ACC112 (cell line): ENCODE results near the gene C2CD2L.

ENCODE experiments used
- H2AFZ ChIP-seq: fragments of 200-600 bp; sonication (generic); one replicate; pipeline ENCODE4 v1.6.0; 2017; ENCODE audit warnings: antibody characterized with exemption, low read length; ENCODE audit not compliant: unreplicated experiment
- H3K27ac ChIP-seq: fragments of 200-600 bp; sonication (generic); 2 replicates; pipeline ENCODE4 v1.5.1; 2014; ENCODE audit warnings: low read depth, mild to moderate bottlenecking, antibody characterized with exemption, low read length, moderate library complexity
- H3K27me3 ChIP-seq: fragments of 200-600 bp; sonication (generic); 2 replicates; pipeline ENCODE4 v1.6.1; 2014; ENCODE audit warnings: mild to moderate bottlenecking, antibody characterized with exemption, low read length, moderate library complexity, mixed read lengths; ENCODE audit not compliant: insufficient read depth
- H3K36me3 ChIP-seq: fragments of 200-600 bp; sonication (generic); 2 replicates; pipeline ENCODE4 v1.6.1; 2016; ENCODE audit warnings: mild to moderate bottlenecking, antibody characterized with exemption, low read length, moderate library complexity, mixed read lengths; ENCODE audit not compliant: insufficient read depth
- H3K4me1 ChIP-seq: fragments of 200-600 bp; sonication (generic); one replicate; pipeline ENCODE4 v1.6.1; 2016; ENCODE audit warnings: low read length, mixed read lengths; ENCODE audit not compliant: insufficient read depth, unreplicated experiment, control insufficient read depth
- H3K4me3 ChIP-seq: fragments of 200-600 bp; sonication (generic); 2 replicates; pipeline ENCODE4 v1.5.1; 2014; ENCODE audit warnings: mild to moderate bottlenecking, low read depth, low read length
- H3K79me2 ChIP-seq: fragments of 200-600 bp; sonication (generic); one replicate; pipeline ENCODE4 v1.6.0; 2016; ENCODE audit warnings: low read length; ENCODE audit not compliant: control insufficient read depth, unreplicated experiment, insufficient read depth

C2CD2L gene

DNA sequence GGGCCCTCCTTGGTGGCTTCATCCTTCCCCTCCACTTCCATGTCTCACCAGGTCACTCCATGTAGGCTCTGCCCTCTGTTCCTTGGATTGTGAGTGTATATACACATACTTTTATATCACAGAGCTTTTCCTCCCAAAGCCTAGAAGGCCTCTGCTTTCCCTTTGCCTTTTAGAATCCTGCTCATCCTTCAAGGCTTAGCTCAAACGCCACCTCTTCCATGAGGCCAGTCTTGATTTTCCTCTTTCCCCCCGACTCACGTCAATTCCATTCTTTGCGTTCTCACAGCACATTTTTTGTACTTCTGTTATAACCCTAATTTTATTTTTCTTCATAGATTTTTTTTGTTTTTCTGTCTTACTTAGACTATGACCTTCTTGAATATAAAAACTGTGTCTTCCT is 45.5 kb downstream of the C2CD2L start:
- Histone ChIP-seq H3K79me2 (no peaks in the 10 kb centered on the region), H3K36me3 (no peaks in the 10 kb centered on the region), H3K27me3 (peaks cover 26% of the 10 kb centered on the region), H3K4me3 (no peak overlapping the region), H3K27ac (no peak overlapping the region), H2AFZ (no peak overlapping the region), H3K4me1 (no peaks in the 10 kb centered on the region)

DNA sequence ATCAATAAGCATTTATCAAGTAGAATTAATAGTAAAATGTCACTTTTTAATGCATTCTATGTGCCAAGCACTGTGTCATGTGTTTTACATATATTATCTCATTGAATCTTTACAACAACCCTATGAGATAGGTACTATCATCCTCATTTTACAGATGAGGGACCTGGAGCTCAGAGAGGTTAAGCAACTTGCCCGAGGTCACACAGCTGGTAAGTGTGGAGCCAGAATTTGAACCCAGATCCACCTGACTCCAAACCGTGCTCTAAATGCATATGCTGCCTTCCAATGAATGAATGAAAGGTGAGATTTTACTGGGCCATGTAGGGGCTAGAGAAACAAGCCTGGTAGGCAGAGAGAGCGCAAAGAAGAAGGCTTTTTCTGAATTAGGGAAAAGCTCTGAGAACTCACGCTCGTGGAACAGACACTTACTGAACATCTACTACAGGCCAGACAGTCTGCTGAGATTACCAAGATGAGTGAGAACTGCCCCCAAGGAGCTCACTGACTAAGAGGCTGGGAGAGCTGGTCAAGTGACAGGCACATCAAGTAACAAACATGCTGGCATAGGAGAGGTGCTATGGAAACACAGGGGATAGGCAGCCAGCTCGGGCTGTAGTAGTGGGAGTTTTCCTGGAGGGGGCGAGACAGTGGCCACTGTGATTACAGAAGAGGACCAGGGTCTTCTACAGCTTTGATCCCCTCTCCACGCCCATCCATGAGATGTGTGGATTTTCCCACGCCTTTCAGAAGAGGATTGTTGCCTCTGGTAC is 46.1 kb downstream of the C2CD2L start:
- H3K36me3 ChIP-seq = no peaks in the 10 kb centered on the region
- no peak overlapping the region for H2AFZ ChIP-seq
- no peak overlapping the region for H3K27ac ChIP-seq
- H3K27me3 ChIP-seq = peaks cover 19% of the 10 kb centered on the region
- H3K79me2 ChIP-seq = no peaks in the 10 kb centered on the region
- no peaks in the 10 kb centered on the region for H3K4me1 ChIP-seq
- H3K4me3 ChIP-seq = no peak overlapping the region

DNA sequence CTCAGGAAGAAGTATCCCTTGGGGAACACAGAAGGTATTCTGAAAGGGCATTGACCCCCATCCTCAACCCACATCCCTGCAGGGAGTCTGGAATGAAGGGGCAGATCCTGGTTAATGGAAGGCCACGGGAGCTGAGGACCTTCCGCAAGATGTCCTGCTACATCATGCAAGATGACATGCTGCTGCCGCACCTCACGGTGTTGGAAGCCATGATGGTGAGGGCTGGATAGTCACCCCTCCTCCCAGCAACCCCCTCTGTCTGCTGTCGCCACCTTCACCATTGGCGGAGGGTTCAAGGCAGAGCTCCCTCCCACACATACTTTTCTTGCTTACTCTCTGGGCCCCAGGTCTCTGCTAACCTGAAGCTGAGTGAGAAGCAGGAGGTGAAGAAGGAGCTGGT is 47.0 kb downstream of the C2CD2L start:
- peaks cover 17% of the 10 kb centered on the region for H3K27me3 ChIP-seq
- no peak overlapping the region for H2AFZ ChIP-seq

DNA sequence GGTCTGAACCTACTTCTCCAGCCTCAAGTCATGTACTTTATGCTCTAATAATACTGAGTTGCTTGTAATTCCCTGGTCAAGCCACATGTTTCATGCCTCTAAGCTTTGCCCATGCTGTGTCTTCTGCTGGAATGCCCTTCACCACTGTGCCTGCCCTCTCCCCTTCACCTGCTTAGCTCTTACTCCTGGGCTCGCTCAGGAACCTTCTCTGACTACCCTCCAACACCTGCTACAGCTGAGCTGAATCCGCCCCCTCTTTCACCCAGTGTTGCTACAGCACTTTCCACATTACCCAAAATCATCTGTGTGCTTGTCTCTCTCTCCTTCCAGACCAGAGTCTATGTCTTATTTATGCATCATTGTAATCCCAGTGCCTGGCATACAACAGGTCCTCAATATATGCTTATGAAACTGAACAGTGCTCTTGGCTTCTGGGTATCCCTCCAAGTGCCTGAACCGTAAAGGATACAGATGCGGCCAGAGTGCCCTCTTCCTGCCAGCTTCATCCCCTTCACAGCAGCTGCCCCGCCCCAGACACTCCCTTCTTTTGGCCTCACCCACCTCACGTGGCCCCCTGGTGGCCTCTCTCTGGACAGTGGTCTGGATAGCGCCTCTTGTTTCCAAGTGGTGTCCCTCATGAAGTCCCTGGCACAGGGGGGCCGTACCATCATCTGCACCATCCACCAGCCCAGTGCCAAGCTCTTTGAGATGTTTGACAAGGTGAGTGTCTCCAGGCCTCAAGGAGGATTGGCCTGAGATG is 48.8 kb downstream of the C2CD2L start:
- no peak overlapping the region for H3K27ac ChIP-seq
- H3K4me3 ChIP-seq = no peak overlapping the region
- H3K79me2 ChIP-seq = no peaks in the 10 kb centered on the region
- H2AFZ ChIP-seq = no peak overlapping the region
- H3K4me1 ChIP-seq = no peaks in the 10 kb centered on the region
- peaks cover under 1% of the 10 kb centered on the region for H3K27me3 ChIP-seq
- H3K36me3 ChIP-seq = no peaks in the 10 kb centered on the region

More for the DNA sequence above, 47.0 kb downstream of the C2CD2L start:
- Histone ChIP-seq H3K79me2 (no peaks in the 10 kb centered on the region), H3K4me3 (no peak overlapping the region), H3K36me3 (no peaks in the 10 kb centered on the region), H3K4me1 (no peaks in the 10 kb centered on the region), H3K27ac (no peak overlapping the region)

DNA sequence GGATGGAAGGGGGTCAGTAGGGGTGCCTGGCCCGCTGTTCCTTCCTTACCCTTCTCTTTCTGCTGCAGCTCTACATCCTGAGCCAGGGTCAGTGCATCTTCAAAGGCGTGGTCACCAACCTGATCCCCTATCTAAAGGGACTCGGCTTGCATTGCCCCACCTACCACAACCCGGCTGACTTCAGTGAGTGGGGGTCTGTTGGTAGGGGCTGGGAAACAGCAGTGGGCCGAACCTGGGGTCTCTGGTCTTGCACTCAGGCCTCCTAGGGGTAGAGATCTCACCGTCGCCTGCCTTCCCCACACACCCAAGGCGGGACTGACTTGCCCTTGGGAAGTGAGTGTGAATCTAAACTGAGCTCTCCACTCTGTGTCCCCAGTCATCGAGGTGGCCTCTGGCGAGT is 49.4 kb downstream of the C2CD2L start:
- H2AFZ ChIP-seq = no peak overlapping the region
- H3K4me3 ChIP-seq = no peak overlapping the region
- H3K27me3 ChIP-seq = no peaks in the 10 kb centered on the region; the same call in none of the 2 replicates
- no peak overlapping the region for H3K27ac ChIP-seq
- H3K79me2 ChIP-seq = no peaks in the 10 kb centered on the region
- H3K4me1 ChIP-seq = no peaks in the 10 kb centered on the region
- H3K36me3 ChIP-seq = no peaks in the 10 kb centered on the region

DNA sequence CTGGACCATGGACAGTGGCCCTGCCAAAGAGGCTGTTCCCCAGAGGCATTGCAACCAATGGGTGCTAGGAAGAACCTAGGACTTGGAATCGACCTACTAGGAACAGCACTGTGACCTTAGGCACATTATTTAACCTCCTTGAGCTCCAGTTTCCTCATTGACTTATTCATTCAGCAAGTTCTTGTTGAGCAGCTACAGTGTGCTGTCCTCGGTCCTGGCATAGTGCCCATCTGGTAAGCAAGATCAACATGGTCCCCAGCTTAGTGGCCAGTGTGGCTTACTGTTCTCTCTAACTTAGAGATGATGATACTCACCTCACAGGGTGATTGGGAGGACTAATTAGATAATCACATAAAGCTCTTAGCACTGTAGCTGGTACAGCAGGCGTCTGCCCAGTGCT is 49.9 kb downstream of the C2CD2L start:
- H3K4me1 ChIP-seq = no peaks in the 10 kb centered on the region
- H3K36me3 ChIP-seq = no peaks in the 10 kb centered on the region
- H3K4me3 ChIP-seq = no peak overlapping the region
- no peaks in the 10 kb centered on the region for H3K79me2 ChIP-seq
- no peak overlapping the region for H2AFZ ChIP-seq
- no peaks in the 10 kb centered on the region; the same call in 1 of the 2 replicates for H3K27me3 ChIP-seq
- no peak overlapping the region for H3K27ac ChIP-seq

DNA sequence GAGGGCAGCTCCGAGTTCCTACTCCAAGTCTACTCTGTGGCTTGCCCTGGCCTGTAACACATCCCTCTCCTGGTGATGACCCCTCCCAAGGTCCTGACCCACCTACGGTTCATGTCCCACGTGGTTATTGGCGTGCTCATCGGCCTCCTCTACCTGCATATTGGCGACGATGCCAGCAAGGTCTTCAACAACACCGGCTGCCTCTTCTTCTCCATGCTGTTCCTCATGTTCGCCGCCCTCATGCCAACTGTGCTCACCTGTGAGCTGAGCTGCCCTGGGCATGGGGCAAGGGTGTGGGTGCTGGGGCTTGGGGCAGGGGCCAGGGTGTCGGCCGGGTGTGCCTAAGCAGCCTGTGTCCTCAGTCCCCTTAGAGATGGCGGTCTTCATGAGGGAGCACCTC is 51.3 kb downstream of the C2CD2L start:
- Histone ChIP-seq H3K79me2 (no peaks in the 10 kb centered on the region), H2AFZ (no peak overlapping the region), H3K4me1 (no peaks in the 10 kb centered on the region), H3K27me3 (no peaks in the 10 kb centered on the region; the same call in 1 of the 2 replicates), H3K4me3 (no peak overlapping the region), H3K27ac (no peak overlapping the region), H3K36me3 (no peaks in the 10 kb centered on the region)

DNA sequence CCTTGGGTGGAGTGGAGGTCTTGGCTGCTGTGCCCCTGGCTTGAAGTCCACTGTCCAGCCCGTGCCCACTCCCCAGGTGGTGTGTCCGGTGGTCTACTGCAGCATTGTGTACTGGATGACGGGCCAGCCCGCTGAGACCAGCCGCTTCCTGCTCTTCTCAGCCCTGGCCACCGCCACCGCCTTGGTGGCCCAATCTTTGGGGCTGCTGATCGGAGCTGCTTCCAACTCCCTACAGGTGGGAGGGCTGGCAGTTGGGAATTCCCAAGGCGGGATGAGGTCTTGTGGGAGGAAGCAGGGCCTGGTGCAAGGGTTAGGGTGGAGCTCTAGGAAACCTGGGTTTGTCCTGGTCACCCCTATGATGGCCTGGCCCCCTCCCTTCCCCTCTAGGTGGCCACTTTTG is 53.0 kb downstream of the C2CD2L start:
- Histone ChIP-seq H3K4me3 (no peak overlapping the region), H3K4me1 (no peaks in the 10 kb centered on the region), H3K79me2 (no peaks in the 10 kb centered on the region), H2AFZ (no peak overlapping the region), H3K36me3 (no peaks in the 10 kb centered on the region), H3K27me3 (no peaks in the 10 kb centered on the region; the same call in 1 of the 2 replicates), H3K27ac (no peak overlapping the region)

DNA sequence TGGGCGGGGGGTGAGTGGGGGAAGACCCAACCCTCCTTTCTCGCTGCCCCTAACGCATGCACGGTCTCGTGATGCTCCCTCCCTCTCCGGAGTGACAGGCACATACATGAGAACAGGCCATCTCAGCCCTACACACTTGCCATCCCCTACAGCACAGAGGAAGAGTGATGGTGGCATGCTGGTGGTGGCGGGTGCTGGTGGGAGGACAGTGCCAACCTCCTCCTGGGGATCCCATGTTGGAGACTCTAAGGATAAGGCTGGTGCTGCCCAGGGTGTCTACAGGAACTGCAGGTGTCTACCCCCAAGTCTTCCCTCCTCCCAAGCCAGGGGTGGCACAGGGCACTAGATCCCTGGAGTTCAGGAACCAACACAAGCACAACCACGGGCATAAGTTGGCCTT is 54.7 kb downstream of the C2CD2L start:
- no peak overlapping the region for H2AFZ ChIP-seq
- H3K36me3 ChIP-seq = no peaks in the 10 kb centered on the region
- no peak overlapping the region for H3K4me3 ChIP-seq
- no peaks in the 10 kb centered on the region; the same call in 1 of the 2 replicates for H3K27me3 ChIP-seq
- no peak overlapping the region for H3K27ac ChIP-seq
- no peaks in the 10 kb centered on the region for H3K79me2 ChIP-seq
- peaks cover 8% of the 10 kb centered on the region for H3K4me1 ChIP-seq

DNA sequence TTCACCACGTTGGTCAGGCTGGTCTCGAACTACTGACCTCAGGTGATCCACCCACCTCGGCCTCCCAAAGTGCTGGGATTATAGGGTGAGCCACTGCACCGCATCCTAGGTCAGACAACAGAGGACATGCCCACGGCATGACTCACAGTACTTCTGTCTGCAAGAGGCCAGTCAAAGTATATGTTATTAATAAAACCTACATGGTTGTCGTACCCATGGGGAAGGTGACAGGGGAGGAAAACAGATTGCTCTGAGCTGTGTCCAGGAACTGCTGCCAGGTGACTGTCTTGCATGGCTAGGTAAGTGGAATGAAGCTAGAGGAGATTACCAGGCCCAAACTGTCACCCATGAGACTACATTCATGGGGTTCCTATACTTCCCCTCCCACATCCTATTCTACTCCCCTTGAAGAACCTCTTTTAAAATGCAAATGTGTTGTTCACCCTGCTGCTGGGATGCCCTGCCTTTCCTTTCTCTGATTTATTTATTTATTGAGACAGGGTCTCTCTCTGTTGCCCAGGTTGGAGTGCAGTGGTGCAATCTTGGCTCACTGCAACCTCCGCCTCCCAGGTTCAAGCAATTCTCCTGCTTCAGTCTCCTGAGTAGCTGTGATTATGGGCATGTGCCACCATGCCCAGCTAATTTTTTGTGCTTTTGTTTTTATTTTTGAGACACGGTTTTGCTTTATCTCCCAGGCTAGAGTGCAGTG is 59.4 kb downstream of the C2CD2L start:
- Histone ChIP-seq H3K27me3 (no peaks in the 10 kb centered on the region), H3K27ac (no peak overlapping the region), H2AFZ (no peak overlapping the region)

More for the DNA sequence above, 59.4 kb downstream of the C2CD2L start:
- no peaks in the 10 kb centered on the region for H3K36me3 ChIP-seq
- H3K4me1 ChIP-seq = peaks cover 12% of the 10 kb centered on the region
- H3K79me2 ChIP-seq = no peaks in the 10 kb centered on the region
- H3K4me3 ChIP-seq = no peak overlapping the region
